Sigmoid colon (tissue), 4 donors: ENCODE results near the gene DFFB.

Experiments
- CTCF ChIP-seq, 4 experiments: fragments of 450-650 bp in 3 of 4; fragments of 200-600 bp in 1 of 4; IDR thresholded peaks; one replicate each; pipeline ENCODE4 v1.5.1; 2016 to 2019; ENCODE audit warnings: antibody characterized with exemption in 4 of 4, mild to moderate bottlenecking in 3 of 4, moderate library complexity in 2 of 4
- POLR2A ChIP-seq, 2 donors: fragments of 450-650 bp; IDR thresholded peaks; one replicate each; pipeline ENCODE4 v1.6.1; 2016; ENCODE audit warnings: antibody characterized with exemption in 2 of 2, mild to moderate bottlenecking in 2 of 2, moderate library complexity in 2 of 2
- POLR2AphosphoS5 ChIP-seq, 4 donors: sonication (generic); formaldehyde crosslinking; IDR thresholded peaks; one replicate each; pipeline ENCODE4 v1.6.1; 2017; ENCODE audit warnings: antibody characterized with exemption in 4 of 4

- TF ChIP-seq CTCF (IDR thresholded peaks at IDR 0.05): no peak
- no peak for TF ChIP-seq POLR2AphosphoS5 (IDR thresholded peaks at IDR 0.05)
- no peak for TF ChIP-seq POLR2A (IDR thresholded peaks at IDR 0.05)
Observed at GRCh38 chr1:3889936-3890335, 32.7 kb downstream of the DFFB start.
